ENCODE results near the gene CLDN6. TPM values are rescaled to one million over a fixed set of nuclear protein-coding genes. Genes with fewer than 3 reads are reported as not detected.
"Not testable (repeated sequence)": the region's sequence is repeated elsewhere in the genome, so short reads cannot be mapped to it uniquely, and the experiment has no call there.

The CLDN6 gene
- 0.34 TPM for polyA plus RNA-seq (2013, experiment 1 of 2; ENCODE audit: insufficient read length)
- polyA plus RNA-seq (2013, experiment 2 of 2; ENCODE audit: insufficient read length) = 0.28 TPM

GRCh38 chr16:3017794-3018506 lies at the start of gene CLDN6:
CLDN6 (minus strand) TSS chr16:3018183; CDS start chr16:3016021, 2,162 bp downstream.
- DNase-seq = peak; percentile 24

DNA sequence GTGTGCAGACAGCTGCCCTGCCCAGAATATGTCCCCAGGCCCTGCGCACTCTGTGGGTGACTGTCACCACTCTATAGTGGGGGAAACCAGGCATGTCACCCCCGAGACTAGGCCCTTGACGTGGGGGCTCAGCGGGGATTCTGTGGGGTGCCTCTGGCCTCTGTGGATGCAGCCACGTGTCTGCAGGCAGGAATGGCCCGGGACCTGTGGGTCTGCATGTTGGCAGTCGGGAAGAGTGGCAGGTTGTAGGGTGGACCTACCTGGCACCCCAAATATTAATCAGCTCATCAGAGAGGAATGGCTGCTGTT lies 48.4 kb upstream of the CLDN6 start:
- DNase-seq = no peak

GRCh38 chr16:3065742-3066439 lies 47.9 kb upstream of the CLDN6 start:
- DNase-seq = no peak

DNA sequence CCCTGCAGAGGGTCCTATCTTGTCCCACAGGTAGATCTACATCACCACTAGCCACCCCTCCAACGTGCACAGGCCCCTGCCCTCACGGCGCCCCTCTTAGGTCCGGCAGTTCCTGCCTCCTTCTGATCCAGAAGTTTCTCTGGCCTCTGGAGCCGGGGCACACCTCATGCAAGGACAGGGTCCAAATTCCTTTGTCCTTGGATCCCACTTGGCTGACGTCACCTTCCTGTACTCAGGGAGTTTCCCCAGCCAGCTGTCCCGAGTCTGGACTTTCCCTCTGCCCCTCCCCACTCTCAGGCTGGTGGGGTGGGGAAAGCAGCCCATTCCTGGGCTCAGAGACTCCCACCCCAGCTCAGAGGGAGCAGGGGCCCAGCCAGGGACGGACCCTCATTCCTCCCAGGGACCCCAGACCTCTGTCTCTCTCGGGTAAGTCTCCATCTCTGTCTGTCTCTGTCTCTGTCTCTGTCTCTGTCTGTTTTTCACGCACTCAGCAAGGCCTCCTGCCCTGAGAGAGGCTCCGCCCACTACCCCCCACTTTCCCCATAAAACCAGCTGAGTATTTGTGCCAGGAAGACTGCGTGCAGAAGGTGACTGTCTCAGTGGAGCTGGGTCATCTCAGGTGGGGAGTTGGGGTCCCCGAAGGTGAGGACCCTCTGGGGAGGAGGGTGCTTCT lies 47.2 kb upstream of the CLDN6 start, which contains the start of gene IL32:
Gene IL32 (plus strand): TSS at position 572 of the 673 bp plus-strand sequence. CDS start 172 bp downstream, outside the sequence.
- DNase-seq = peak; percentile 68

- DNase-seq = peak; percentile 13
These were observed 45.8 kb upstream of the CLDN6 start for GRCh38 chr16:3063625-3064386.

- DNase-seq = no peak
These were observed 44.6 kb upstream of the CLDN6 start for GRCh38 chr16:3062553-3062952.

DNA sequence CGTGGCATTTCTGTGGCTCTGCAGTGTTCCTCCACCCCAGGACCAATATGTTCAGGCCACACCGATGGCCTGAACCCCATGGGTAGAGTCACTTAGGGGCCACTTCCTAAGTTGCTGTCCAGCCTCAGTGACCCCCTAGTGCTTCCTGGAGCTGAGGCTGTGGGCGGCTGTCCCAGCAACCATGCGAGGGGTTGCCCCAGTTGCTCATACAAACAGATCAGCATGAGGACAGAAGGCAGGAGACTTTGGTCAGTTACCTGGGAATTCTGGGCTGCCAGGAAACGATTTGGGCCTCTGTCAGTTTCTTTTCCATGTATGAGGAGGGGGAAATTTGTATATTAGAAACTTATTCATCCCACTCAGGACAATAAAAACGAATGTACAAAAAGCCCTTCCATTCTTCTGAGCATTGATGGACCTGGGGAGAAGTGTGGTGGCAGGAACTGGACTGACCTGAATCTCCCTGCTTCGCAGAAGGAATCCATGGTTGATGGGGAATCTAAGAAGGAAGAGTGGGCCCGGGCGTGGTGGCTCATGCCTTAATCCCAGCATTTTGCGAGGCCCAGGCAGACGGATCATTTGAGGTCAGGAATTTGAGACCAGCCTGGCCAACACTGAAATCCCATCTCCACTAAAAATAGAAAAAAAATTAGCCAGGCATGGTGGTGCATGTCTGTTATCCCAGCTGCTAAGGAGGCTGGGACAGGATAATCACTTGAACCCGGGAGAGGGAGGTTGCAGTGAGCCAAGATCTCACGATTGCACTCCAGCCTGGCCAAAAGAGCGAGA lies 42.5 kb upstream of the CLDN6 start:
- no peak for DNase-seq

DNA sequence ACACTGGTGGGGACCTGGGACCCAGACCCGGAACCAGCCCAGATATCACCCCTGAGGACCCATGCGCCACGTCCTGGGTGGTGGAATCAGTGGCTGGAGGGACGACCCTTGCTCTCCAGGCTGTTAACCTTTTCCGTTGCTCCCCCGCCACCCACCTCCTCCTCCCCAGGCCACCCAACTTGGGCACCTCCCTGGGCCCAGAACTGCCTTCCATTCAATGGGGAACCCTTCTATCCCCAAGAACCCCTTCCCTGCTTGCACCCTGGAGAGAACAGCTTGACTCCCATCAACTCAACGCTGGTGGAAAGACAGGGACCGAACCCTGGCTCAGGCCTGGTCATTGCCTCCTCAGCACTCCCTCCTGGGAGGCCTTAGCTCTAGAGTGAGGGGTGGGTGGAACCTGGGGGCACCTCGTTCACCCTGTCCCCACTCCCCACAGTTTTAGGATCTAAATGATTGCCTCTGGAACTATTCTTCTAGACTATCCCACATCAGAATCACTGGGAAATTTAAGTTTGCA lies 41.8 kb upstream of the CLDN6 start:
- DNase-seq = no peak

DNA sequence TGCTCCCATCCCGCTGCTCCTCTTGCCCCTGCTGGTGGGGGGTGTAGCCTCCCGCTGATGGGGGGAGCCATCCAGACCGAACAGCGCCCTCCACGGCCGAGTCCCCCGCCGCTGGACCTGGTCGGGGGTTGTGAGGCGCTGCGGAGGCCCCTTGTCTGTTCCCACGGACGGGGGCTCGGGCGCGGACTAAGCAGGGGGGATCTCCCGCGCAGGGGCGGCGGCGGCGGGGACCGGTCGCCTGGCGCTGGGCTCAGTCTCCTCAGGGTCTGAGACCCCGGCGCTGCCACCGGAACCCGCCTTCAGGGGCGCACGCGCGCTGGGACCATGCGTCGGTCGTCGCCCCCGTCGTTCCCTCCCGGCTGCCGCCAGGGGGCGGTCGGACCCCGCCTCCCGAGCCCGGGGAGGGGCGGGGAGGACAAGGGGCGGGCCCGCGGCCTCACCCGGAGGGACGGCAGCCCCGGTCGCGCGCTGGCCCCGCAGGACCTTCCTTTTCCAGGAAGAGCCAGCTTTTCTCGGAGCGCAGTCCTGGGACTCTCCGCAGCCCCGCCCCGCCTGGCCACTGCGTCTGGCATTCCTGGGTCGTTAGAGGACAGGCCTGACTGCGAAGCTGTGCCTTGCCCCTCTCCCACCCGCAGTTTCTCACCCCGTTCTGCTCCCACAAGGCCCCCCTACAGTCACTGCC lies 41.2 kb upstream of the CLDN6 start:
- DNase-seq = peak; percentile 90

- DNase-seq = peak; percentile 31
These were observed 40.4 kb upstream of the CLDN6 start for GRCh38 chr16:3058139-3059030.

GRCh38 chr16:3057181-3058138 lies 39.5 kb upstream of the CLDN6 start:
- no peak for DNase-seq

DNA sequence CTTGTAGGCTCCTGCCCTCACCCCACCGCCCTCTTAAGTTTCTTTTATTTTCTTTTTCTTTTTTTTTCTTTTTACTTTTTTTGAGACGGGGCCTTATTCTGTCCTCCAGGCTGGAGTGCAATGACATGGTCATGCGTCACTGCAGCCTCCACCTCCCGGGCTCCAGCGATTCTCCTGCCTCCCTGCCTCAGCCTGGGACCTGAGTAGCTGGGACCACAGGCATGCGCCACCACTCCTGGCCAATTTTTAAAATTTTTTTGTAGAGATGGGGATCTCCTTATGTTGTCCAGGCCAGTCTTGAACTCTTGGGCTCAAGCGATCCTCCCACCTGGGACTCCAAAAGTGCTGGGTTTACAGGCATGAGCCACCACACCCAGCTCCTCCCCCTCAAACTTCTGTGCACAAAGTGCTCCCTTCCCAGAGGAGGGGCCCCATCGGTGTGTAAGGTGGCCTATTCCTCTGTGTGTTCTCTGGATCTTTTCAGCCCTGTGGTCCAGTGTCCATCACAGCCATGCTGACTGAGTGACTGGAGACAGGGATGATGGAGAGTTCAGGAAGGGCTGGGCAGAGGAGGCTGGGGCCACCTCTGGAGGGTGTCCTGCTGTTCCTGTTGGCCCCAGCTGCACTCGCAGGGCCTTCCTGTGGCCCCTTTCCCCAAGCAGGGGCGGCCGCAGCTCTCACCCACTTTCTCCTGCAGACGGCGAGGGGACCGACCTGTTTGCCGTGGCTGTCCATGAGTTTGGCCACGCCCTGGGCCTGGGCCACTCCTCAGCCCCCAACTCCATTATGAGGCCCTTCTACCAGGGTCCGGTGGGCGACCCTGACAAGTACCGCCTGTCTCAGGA lies 38.6 kb upstream of the CLDN6 start:
- no peak for DNase-seq

- DNase-seq = not testable (repeated sequence)
These were observed 37.7 kb upstream of the CLDN6 start for GRCh38 chr16:3055734-3056115.

DNA sequence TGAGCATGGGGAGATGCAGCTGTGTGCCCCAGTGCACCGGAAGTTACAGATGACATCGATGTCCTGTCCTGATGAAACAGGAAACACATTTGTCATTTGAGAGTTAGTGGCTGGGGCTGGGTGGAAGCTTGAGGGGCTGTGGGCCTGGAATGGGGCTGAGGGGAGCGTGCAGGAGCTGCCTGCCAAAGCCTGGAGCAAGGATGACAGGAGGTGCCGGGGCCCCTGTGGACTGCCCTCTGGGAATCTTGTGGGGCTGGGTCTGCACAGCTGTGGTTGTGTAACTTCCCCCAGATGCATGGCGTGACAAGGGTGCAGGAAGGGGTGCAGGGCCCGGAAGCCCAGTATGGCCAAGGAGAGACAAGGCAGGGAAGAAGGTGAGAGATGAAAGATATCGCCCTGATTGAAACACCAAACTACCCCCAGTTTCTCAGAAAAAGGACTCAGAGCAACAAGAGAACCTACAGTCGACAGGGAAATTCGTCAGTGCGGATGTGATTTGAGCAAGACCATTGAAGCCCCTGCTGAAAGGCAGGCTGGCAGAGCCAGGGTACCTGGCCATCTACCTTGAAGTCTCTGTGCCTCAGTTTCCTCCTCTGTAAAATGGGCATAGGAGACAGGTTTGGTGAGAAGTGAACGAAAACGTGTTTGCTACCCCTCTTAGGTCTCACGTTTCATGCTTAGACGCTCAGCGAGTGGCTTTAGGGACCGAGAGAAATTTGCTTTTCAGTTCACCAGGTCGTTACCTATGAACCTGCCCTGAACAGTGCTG lies 37.2 kb upstream of the CLDN6 start:
- no peak for DNase-seq

DNA sequence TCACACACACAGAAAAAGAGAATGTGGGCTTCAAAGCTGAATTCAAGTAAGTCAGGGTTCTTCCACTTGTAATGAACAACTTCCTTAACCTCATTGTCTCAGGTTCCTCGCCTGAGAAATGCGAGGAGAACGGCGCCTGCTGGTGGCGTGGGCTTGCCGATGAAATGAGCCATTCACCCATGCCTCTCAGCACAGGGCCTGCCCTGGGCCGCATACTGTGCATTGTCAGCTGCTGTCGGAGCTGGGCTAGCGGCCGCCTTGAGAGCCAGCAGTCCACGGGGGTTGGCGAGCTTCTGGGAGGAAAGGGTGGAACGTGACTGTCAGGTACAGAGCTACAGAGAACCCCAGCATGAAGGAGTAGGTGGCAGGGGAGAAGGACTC lies 35.3 kb upstream of the CLDN6 start:
- DNase-seq = not testable (repeated sequence)

DNA sequence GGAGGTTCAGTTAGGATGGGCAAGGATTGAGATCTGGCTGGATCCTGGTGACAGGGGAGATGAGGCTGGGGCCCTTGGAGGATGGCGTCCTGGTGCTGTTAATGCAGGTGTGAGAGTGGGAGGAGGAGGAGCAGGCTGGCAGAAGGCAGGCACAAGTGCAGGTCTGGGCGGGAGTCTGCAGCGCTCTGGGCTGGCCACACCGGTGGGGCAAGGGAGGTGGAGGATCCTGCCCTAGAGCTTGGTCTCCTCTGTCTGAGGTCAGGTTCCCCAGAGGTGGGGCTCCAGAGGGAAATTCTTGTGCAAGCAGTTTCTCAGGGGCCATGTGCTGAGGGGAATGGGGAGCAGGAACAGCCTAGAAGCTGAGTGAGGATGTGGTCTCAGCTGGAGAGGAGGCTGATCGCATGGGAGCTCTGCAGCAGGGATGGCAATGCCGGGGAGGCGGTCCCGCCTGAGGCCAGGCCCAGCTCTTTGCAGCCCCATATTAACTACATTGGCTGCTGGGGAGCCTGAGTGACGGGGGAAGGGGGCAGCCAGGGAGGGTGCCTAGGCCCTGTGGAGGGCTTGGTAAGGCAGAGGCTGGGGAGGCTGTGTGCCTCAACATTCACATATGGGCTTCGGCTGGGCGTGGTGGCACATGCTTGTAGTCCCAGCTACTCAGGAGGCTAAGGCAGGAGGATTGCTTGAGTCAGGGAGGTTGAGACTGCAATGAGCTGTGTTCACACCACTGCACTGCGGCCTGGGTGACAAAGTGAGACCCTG lies 34.8 kb upstream of the CLDN6 start:
- DNase-seq = not testable (repeated sequence)

Measured in fibroblast of skin of scalp (primary cell).